RPMI8226 (cell line): ENCODE measurements around the gene ZNF529.
A peak's percentile ranks its signal among the peaks of the same experiment; 100 is the strongest.
"Not testable (repeated sequence)": the region's sequence is repeated elsewhere in the genome, so short reads cannot be mapped to it uniquely, and the experiment has no call there.

Experiments used
- DNase-seq: peaks from one replicate; pipeline ENCODE4 v3.0.0-alpha.2; 2015

The ZNF529 gene

DNA sequence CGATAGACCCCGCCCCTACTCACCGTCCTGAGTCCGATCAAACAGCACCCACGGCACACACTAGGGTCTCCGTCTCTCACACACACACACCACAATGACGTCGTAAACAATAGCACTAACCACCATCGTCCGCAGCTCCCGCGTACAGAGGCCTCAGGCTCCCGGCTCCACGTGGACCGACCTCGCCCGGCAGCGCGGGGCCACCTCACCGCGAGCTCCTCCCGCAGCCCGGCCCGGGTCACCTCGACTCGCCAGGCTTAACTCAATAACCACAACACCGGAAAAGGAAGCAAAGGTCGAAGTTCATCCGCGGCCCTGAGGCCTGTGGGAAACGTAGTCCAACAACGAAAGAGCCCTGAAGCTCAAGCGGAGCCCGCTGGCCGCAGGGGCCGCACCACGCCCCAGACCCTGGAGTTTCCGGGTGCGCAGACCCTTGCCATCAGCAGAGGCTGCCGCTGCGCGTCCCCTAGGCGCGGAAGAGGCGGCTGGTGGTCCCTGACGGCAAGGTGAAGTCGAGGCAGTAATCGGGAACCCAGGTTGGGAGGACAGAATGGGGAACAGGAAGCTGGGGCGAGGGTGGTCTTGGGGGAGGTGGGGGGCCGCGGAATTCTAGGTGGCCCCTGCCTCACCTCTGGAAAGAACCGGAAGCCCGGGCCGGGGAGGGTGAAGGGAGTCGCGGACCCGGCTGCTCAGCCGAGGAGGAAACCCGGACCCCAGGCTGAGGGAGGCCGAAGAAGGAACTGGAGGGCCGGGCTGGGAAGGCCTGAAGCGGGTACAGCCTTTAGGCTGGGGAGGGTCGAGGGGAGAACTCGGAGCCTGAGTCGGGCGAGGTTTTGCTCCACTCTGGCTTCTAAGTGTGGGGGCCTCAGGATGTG, at the start of gene ZNF529:
ZNF529 (minus strand) TSS at position 273 of the 875 bp plus-strand sequence. CDS start 946 bp downstream, outside the sequence.
- peak; percentile 89 for DNase-seq

DNA sequence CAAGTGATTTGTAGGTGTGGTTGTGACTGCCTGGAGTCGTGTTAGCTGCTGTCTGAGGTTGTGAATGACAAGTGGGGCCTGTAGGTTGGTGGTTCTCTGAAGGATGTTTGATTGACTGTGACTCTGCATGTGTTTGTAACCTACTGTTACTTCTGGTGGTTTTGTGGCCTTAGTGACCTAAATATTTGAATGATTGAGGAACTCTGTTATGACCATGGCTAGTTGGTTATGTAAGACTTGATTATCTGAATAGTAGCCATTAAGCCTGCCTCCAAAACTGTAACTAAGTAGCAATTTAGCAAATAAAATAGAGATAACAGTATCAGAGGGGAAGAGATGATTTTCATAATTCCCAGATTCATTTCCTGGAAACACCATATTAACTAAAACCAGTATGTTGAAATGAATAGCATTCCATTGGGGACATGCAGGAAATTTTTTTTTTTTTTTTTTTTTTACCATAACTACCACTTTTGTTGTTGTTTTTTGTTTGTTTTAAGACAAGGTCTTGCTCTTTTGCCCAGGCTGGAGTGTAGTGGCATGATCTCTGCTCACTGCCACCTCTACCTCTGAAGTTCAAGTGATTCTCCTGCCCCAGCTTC, 32.9 kb upstream of the ZNF529 start:
- no peak for DNase-seq

DNA sequence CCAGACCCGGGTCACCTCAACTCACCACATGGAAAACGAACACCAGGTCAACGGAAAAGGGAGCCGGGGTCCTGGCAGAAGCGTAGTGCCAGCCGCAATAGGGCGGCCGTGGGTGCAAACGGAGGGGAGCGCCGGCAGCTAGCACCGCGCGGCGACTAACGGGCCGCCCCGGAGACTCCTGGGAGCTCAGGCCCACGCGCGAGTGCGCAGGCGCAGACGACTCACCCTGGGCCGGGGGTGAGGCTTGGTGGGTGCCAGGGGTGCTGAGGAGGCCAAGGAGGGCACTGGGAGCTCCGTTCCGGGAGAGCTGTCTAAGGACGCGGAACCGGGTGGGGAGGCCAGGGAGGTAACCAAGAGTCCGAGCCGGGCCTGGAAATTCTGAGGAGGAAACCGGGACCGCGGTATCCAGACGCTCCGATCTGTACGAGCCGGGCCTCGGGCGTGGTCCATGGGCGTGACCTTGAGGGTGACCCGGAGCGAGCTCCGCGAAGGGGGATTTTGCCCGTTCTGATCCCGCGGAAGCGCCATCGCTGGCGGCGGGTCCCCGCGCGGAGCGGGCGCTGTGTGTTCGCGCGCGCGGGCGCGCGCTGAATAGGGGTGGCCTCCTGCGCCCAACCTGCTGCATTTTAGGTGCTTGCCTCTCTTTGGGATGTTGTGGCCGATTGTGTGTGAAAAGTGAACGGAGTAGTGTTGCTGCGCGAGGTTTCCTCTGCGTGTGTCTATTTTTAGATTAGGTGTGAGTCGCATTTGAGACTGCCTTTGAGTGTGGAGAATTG, 32.2 kb upstream of the ZNF529 start, which contains the start of gene ZNF382:
ZNF382 (plus strand) TSS at position 213 of the 776 bp plus-strand sequence. CDS start 4,602 bp downstream, outside the sequence.
- peak; percentile 66 for DNase-seq

DNA sequence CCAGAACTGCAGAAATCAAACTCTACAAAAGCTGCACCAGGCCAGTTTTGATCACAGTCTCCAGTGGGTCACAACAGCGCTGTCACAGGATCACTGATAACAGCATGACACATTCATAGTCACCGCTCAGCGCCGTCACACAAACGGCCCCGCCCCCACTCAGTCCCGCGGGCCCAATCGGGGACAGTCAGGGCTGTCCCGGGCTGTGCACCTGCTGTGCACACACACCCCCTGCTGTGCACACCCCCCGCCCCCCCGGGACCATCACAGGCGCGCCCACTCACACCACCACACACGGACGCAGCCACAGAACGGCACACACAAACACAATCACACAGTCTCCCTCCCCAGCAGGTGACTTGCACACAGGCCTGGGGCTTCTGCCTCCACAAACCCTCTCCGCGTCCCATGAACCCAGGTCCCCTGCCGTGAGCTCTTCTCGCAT, 31.6 kb upstream of the ZNF529 start:
- peak; percentile 60 for DNase-seq

DNA sequence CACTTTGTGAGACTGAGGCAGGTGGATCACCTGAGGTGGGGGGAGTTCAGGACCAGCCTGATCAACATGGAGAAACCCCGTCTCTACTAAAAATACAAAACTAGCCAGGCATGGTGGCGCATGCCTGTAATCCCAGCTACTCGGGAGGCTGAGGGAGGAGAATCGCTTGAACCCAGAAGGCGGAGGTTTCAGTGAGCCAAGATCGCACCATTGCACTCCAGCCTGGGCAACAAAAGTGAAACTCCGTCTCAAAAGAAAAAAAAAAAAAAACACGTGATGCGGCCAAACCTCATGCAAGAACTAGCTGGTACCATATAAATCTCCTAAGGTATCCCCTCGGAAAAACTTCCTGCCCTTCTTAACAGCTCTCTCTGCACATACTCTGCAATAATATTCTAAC, 29.6 kb upstream of the ZNF529 start:
- DNase-seq = not testable (repeated sequence)

DNA sequence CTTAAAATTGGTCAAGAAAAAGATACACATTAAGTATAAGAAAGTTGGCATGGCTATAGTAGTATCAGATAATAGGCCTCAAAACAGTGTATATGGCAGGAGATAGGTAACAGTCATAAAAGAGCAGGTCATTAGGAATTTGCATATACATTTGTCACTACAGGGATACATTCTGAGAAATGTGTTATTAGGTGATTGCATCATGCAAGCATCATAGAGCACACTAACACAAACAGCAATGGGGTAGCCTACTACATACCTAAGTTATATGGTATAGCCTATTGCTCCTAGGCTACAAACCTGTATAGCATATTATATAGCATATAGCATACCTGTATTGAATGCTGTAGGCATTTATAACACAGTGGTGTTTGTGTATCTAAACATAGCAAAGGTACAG, 6.2 kb upstream of the ZNF529 start:
- DNase-seq = no peak

DNA sequence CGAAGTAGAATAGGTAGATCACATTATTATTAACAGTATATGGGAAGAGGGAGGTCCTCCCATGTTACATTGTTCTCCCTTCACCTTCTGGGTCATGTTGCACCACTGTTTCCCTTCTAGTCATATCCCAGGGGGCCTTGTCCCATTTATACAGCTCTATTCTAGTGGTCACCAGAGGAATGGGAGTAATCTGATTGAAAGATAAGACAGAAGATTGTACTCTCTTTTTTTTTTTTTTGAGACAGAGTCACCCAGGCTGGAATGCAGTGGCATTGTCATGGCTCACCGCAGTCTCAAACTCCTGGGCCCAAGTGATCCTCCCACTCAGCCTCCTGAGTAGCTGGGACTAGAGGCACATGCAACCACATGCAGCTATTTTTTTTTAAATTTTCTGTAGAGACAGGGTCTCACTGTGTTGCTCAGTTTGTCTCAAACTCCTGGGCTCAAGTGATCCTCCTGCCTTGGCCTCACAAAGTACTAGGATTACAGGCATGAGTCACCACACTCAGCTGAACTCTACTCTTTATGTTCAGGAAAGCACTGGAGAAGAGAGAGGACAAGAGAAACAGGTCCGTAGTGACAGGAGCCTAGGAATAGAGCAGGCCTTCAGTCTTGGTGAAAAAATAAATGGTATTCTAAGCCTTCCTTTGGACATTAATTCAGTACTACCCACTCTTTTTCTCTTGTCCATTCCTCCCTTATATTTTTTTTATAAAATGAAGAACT, 4.3 kb upstream of the ZNF529 start:
- DNase-seq = no peak

DNA sequence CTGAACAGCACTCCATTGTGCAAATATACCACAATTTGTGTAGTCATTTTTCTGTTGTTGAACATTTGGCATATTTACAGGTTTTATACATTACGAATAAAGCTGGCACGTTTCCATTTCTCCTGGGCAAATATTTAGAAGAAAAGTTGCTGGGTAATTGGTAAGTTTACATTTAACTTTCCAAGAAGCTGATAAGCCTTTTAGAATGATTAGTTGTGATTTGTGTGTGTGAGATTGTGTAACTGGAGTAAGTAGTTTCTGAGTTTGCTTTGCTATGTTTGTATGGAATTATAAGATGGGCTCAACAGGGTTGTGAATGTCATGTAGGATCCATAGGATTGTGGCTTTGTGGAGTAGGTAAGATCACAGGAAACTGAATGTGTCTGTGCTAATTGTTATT, 1.6 kb upstream of the ZNF529 start:
- no peak for DNase-seq

DNA sequence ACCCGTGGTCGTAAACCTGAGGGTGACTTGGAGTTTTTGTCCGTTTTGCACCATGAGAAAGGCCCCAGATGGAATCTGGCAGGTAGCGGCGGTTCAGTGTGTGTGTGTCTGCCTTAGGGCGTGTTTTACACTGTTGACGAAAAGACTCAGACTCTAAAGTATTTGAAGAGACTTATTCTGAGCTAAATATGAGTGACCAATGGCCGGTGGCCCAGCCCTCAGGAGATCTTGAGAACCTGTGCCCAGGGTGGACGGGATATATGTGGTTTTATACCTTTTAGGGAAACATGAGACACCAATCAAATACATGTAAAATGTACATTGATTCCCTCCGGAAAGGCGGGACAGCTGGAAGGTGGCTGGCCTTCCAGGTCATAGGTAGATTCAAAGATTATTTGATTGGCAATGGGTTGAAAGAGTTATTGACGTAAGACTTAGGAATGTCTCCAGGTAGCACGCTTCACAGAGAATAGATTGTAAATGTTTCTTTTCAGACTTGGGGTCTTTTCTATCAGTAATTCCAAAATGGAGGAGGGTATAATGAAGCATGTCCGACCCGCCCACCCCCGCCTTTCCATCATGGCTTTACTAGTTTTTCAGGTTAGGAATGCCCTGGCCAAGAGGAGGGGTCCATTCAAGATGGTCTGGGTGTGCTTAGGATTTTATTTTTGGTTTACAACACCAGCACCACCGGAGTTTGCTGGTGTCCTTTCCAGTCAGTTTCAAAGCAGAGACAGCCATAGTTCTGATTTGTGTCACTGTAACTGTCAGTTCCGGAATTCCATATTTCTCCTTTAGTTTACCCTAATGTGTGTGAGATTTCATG, 1.0 kb upstream of the ZNF529 start:
- DNase-seq = no peak

DNA sequence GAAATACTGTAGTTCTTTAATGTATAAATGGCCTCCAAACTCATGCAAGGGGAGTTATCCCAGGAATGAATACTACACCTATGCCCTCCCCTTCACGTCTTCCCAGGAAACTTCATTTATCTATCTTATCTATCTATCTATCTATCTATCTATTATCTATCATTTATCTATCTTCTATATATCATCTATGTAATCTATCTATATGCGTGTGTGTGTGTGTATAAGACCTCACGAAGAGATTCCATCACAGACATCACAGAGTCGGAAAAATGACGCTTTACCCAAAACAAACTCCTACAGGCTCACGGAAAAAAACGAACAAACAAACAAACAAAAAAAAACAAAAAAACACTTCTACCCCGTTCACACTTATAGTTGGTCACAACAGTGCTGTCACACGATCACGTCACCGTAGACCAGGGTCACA, 486 bp downstream of the ZNF529 start:
- DNase-seq = no peak

DNA sequence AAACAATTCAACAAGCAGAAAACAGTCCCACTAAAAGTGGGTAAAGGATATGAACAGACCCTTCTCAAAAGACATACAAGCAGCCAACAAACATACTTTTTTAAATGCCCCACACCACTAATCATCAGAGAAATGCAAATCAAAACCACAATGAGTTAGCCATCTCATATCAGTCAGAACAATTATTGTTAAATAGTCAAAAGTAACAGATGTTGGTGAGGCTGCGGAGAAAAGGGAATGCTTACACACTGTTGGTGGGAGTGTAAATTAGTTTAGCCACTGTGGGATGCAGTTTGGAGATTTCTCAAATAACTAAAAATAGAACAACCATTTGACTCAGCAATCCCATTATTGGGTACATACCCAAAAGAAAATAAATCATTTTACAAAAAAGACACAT, 8.7 kb downstream of the ZNF529 start:
- DNase-seq = no peak

DNA sequence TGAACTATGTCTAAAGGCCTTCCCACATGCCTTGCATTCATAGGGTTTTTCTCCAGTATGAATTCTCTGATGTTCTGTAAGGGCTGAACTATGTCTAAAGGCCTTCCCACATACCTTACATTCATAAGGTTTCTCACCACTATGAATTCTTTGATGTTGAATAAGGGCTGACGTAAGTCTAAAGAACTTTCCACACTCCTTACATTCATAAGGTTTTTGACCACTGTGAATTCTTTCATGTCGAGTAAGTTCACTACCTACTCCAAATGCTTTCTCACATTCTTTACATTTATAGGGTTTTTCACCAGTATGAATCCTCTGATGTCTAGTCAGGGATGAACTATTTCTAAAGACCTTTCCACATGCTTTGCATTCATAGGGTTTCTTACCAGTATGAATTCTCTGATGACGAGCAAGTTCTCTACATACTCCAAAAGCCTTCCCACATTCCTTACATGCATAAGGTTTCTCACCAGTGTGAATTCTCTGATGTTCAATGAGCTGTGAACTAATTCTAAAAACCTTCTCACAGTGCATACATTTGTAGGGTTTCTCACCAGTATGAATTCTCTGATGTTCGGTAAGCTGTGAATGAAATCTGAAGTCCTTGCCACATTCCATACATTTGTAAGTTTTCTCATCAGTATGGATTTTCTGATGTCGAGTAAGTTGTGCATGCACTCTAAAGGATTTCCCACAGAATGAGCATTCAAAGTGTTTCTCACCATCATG, 25.9 kb downstream of the ZNF529 start:
- no peak for DNase-seq

DNA sequence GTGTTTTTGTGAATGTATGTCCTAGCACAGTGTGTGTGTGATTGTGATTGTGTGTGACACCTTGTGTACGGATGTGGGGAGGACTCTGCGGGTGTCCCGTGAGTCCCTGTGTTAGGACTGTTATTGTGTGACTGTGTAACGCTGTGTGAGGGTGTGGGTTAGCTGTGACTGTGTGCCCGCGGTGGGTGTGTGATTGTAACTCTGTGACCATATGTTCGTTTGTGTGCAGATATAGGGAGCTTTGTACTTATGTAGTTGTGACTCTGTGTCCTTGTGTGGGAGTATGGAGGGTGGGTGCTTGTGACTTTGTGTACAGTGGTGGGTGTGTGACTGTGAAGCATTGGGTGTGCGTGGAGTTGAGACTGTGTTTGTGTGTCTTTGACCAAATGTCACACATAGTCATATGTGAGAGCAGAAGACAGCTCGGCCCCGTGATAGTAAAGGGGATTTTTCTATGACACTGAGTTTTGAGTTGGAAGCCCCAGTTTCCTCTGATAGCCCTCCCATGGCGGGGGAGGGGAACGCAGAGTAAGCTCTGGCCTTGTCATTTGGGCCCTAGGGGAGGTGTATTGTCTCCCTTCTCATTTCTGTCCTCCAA, 44.1 kb downstream of the ZNF529 start:
- peak; percentile 23 for DNase-seq

DNA sequence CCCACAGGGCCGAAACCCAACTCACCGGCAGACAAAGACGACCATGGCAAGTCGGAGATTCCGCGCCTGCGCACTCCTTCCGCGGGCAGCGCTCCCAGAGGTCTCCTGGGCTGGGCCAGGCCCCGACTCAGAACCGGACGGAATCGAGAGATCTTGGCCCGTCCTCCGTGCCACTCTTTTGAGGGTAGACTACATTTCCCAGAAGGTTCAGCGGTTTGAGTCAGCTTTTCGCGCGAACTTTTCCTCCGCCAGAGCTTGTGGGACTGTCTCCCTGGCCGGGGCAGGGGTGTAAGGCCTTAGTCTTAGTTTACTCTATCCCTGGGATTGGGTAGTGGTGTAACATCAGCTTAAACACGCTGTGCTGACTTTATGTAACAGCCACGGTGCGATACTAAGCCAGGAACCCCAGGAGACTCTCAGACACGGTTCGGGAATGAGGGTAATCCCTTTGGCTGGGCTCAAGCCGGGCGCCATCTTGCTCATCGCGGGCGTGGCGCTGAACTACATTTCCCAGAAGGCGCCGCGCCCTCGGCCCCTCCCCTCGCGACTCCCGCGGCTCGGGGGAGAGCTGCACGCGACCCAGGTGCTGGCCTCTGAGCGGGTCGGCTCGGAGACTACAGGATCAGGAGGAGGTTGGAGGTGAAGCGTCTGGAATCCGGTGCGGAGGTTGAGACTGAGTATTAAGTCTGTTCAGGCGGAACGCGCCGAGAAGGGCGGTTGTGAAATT, 44.7 kb downstream of the ZNF529 start, which contains the start of gene ZNF260:
ZNF260 (minus strand) TSS at position 78 of the 727 bp plus-strand sequence. CDS start 13,033 bp downstream, outside the sequence.
- DNase-seq = peak; percentile 91

DNA sequence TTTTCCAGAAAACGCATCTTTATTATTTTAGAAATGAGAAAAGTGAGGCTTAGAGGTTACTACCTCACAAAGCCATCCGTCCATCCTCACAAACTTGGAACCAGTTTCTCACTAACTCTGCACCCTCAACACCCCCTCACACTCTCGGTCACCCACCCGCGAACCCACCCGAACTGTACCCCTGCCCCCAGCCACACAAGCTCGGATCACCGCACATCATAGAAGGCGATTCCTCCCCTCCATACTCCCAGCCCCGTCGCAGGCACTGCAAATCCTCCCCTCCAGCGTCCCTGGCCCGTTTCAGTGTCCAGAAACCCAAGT, 45.3 kb downstream of the ZNF529 start:
- no peak for DNase-seq

DNA sequence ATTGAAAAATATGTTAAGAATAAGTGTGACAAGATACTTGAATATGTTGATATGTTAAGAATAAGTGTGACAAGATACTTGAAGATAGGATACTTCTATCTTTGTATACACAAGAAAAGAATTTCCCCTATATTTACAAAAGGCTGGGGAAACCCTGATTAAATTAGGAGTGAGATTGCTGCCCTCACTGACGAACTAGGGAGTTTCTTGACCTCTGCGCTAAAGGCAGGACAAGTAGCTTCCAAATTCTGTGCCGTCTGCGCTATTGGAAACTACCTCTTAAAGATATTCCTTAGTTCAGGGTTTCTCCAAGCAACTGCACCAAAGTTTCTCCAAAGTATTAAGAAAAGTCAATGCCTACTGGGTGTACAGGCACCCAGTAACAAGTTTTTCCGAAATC, 45.8 kb downstream of the ZNF529 start:
- peak; percentile 5 for DNase-seq

DNA sequence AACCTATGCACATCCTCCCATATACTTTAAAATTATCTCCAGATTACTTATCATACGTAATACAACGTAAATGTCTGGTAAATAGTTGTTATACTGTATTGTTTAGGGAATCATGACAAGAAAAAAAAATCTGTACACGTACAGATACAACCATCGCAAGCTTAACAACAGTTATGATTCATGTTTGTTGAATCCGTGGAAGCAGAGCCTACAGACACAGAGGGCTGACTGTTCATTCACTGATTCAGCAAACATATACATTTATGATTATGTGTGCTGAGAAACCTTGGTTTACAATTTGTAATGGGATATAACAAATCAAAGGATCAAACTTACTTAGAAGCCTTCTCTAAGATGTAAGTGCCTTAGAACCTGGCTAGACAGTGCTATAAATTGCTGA, 46.5 kb downstream of the ZNF529 start:
- DNase-seq = no peak

DNA sequence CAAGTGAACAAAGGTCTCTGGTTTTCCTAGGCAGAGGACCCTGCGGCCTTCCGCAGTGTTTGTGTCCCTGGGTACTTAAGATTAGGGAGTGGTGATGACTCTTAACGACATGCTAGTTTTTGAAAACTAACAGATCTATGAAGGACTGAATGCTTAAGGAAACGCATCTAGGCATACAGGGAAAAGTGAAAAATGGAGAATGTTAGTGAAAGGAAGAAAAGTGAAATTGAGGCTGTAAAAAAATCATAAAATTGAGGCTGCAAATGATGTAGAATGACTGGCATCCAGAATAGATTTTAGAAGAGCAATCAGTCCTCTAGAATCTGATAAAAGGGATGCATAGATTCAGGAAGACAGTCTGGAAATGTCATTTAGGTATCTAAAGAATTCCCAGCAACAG, 48.5 kb downstream of the ZNF529 start:
- DNase-seq = no peak

DNA sequence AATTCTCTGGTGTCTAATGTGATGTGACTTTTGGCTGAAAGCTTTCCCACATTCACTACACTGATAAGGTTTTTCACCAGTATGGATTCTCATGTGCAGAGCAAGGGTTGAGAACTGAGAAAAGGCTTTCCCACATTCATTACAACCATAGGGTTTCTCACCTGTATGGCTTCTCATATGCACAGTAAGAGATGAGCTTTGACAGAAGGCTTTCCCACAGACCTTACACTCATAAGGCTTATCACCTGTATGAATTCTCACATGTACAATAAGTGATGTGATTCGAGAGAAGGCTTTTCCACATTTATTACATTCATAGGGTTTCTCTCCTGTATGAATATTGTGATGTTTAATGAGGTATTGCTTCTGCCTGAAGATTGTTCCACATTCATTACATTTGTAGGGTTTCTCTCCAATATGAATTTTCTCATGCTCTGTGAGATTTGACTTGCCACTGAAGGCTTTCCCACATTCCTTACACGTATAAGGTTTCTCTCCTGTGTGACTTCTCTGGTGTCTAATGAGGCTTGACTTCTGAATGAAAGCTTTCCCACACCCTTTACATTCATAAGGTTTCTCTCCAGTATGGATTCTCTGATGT, 59.0 kb downstream of the ZNF529 start:
- DNase-seq = no peak
